ENCODE data around the gene TMEM41B.
"Not testable (repeated sequence)": the region's sequence is repeated elsewhere in the genome, so short reads cannot be mapped to it uniquely, and the experiment has no call there.

Gene TMEM41B

GRCh38 chr11:9304178-9304577 is 10.2 kb downstream of the TMEM41B start:
- DNase-seq = no peak

DNA sequence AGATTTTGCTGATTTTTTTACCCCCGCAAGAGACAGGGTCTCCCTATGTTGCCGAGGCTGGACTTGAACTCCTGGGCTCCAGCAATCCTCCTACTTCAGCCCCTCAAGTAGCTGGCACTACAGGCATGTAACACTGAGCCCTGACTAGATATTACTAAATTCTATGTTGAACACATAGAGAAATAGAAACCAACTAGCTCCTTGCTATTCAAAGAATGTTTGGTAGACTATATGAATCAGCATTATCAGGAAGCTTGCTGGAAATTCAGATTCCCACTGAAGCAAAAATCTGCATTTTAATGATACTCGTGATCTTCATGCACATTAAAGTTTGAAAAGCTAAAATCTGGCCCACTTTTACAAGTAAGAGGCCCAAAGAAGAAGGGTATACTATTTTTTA is 11.9 kb downstream of the TMEM41B start:
- DNase-seq = no peak

- no peak for DNase-seq
These were observed 12.7 kb downstream of the TMEM41B start for GRCh38 chr11:9301720-9302119.

- no peak for DNase-seq
These were observed 20.7 kb downstream of the TMEM41B start for GRCh38 chr11:9293646-9294045.

GRCh38 chr11:9285850-9286587 is 28.4 kb downstream of the TMEM41B start:
- DNase-seq = no peak

DNA sequence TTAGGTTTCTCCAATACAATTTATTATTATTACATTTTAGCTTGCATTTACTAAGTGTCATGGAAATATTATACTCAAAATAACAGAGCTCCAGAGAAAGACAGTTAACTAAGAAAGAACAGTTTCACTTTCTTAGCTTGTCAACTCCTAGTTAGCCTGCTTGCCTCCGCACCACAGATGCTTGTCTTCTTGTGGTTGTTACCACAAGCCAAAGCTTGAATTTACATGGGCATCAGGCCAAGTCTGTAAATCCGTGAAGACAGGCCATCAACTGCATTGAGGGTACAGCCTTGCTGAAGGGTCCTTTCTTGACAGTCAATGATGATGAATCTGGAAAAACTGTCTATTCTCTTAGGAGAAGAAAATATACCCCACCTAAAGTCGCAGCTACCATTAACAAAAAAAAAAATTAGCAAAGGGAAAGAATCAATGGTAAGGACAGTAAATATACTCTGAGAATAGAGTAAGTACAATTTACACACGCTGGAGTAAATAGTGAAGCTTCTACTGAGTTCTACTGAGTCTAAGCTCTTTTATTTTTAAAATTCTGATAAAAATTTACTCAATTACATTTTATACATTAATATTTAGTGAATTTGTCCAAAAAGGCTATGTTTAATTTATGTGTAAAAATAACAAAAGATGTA is 33.6 kb downstream of the TMEM41B start:
- peak; percentile 54 to 61 for DNase-seq

- DNase-seq = no peak
These were observed 37.2 kb downstream of the TMEM41B start for GRCh38 chr11:9277176-9277575.

- DNase-seq = no peak
These were observed 37.8 kb downstream of the TMEM41B start for GRCh38 chr11:9276571-9276970.

GRCh38 chr11:9274499-9275258 is 39.7 kb downstream of the TMEM41B start:
- DNase-seq = no peak

- DNase-seq = peak in 1 of 2 experiments; percentile 15
These were observed 40.7 kb downstream of the TMEM41B start for GRCh38 chr11:9273376-9274336.

DNA sequence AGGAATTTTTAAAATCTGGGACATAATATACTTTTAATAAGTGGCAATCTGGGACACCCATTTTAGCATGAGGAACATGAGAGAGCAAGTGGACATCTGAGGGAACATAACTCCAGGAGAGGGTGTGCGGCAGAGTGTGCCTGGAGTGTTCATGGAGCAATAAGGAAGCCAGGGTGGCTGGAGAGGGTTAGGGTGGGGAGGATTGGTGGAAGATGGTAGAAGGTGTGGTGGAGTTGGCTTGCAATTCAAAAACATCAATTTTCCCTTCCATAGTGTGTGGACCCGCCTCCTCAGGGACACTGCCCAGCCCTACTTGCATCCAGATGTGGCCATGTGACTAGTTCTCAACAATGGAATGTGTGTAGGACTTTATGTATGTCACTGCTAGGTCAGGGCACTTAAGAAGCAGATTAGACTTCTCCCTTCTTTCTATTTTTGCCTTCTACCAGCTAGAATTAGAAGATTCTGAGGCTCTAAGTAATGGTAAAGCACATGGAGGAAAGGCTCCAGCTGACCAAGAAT is 44.8 kb downstream of the TMEM41B start:
- no peak for DNase-seq

- no peak for DNase-seq
These were observed 46.7 kb downstream of the TMEM41B start for GRCh38 chr11:9267680-9268079.

DNA sequence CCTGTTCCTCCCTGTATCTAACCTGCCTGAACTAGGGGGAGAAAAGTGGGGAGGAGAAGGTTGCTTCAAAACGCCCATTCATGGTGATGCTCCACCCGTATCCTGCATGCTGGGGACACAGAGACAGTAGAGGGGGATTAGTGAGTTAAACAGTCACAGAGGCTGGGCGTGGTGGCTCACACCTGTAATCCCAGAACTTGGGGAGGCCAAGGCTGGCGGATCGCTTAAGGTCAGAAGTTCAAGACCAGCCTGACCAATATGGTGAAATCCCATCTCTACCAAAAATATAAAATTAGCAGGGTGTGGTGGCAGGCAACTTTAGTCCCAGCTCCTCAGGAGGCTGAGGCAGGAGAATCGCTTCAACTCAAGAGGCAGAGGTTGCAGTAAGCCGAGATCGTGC is 47.5 kb downstream of the TMEM41B start:
- DNase-seq = no peak

GRCh38 chr11:9266132-9266736 is 48.2 kb downstream of the TMEM41B start:
- DNase-seq = no peak

GRCh38 chr11:9265211-9266131 is 48.9 kb downstream of the TMEM41B start, which contains the start of gene DENND5A:
TSS of gene DENND5A (minus strand) at chr11:9265350. CDS start at chr11:9265069, 281 bp downstream.
- DNase-seq = peak; percentile 72 to 74

DNA sequence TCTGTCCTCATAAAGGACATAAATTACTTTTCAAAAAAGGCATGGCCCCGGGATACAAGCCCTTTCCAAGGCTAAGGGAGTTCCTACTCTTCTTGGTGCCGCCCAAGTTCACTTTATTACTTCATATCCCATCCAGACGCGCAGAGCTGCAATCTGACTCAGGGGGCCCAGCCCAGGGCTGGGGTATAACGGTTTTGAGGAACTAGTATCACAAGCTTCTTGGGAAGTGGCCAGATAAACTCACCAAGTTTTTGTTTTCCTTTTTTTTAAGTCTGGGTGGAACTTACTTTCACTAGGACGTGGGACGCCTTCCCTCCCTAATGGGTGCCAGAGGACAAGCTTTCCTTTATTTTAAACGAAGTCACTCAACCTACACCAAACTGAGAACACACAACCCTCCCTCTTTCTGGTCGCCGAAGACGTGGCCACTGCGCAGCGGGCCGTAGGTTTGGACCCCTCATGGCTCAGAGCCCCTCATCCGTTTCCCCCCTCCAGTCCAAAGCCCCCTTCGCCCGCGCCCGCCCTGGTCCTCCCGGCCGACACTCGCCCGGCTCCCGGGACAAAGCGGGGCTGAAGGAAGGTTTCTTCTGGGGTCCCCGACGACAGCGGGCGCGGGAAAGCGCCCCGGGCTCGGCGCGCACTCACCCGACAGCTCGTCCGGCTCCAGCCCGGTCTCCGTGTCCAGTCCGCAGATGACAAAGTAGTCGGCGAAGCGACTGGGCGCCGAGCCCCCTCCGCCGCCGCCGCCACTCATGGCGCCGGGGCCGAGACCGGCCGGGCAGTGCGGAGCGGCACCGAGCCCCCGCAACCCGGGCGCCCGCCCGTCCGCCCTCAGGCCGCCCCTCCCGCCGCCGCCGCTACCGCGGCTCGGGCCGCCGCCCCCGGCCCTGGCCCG is 49.8 kb downstream of the TMEM41B start:
- peak; percentile 69 to 72 for DNase-seq

- DNase-seq = peak in 1 of 2 experiments; percentile 66
These were observed 50.5 kb downstream of the TMEM41B start for GRCh38 chr11:9263840-9264315.

DNA sequence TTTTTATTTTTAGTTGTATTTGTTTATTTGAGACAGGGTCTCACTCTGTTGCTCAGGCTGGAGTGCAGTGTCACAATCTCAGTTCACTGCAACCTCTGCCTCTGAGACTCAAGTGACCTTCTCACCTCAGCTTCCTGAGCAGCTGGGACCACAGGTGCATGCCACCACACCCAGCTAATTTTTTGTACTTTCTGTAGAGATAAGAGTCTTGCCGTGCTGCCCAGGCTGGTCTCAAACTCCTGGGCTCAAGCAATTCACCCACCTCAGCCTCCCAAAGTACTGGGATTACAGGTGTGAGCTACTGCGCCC is 53.6 kb downstream of the TMEM41B start:
- DNase-seq = not testable (repeated sequence)
